NCI-H1417 treated with DMSO at 0.1 percent for 48 hours (cell line): ENCODE results near the gene RAB3A.
A peak's percentile ranks its signal among the peaks of the same experiment; 100 is the strongest.
"Not testable (repeated sequence)": the region's sequence is repeated elsewhere in the genome, so short reads cannot be mapped to it uniquely, and the experiment has no call there.

Experiments used
- DNase-seq: peaks from one replicate; lab custom pipeline; 2025; lab: John Stamatoyannopoulos, UW

RAB3A gene

GRCh38 chr19:18168673-18169381, 35.0 kb downstream of the RAB3A start:
- no peak for DNase-seq

- DNase-seq: no peak
Observed at GRCh38 chr19:18167975-18168645, 35.7 kb downstream of the RAB3A start.

- no peak for DNase-seq
Observed at GRCh38 chr19:18167011-18167410, 36.8 kb downstream of the RAB3A start.

- DNase-seq: no peak
Observed at GRCh38 chr19:18165794-18166544, 37.9 kb downstream of the RAB3A start.

GRCh38 chr19:18164072-18164471, 39.8 kb downstream of the RAB3A start:
- no peak for DNase-seq

- no peak for DNase-seq
Observed at GRCh38 chr19:18161636-18162002, 42.2 kb downstream of the RAB3A start.

GRCh38 chr19:18160971-18161635, 42.7 kb downstream of the RAB3A start:
- no peak for DNase-seq

GRCh38 chr19:18160493-18160970, 43.3 kb downstream of the RAB3A start:
- DNase-seq: no peak

- DNase-seq: no peak
Observed at GRCh38 chr19:18159810-18160209, 44.0 kb downstream of the RAB3A start.

GRCh38 chr19:18159059-18159616, 44.7 kb downstream of the RAB3A start:
- DNase-seq: not testable (repeated sequence)

GRCh38 chr19:18158467-18158866, 45.4 kb downstream of the RAB3A start:
- DNase-seq: no peak

- DNase-seq: peak; percentile 54
Observed at GRCh38 chr19:18157465-18158063, 46.3 kb downstream of the RAB3A start.

- DNase-seq: peak; percentile 6
Observed at GRCh38 chr19:18156841-18157464, 46.9 kb downstream of the RAB3A start.

GRCh38 chr19:18156268-18156667, 47.6 kb downstream of the RAB3A start:
- no peak for DNase-seq

GRCh38 chr19:18155095-18156087, 48.5 kb downstream of the RAB3A start:
- no peak for DNase-seq

- no peak for DNase-seq
Observed at GRCh38 chr19:18153556-18154134, 50.2 kb downstream of the RAB3A start.

GRCh38 chr19:18152817-18153555, 50.9 kb downstream of the RAB3A start, which contains the start of gene PIK3R2:
PIK3R2 (plus strand) TSS chr19:18153163; CDS start chr19:18155880, 2,717 bp downstream.
- peak; percentile 86 for DNase-seq

- DNase-seq: peak; percentile 72
Observed at GRCh38 chr19:18152442-18152816, 51.4 kb downstream of the RAB3A start.
